Smooth muscle cell of the umbilical artery (primary cell): Measurements from ENCODE around the gene ZNF266. TPM values are rescaled to one million over a fixed set of nuclear protein-coding genes. Genes with fewer than 3 reads are reported as not detected.

Source experiments
- total RNA-seq: library from RNA; depleted of rRNA; stranded (reverse); fragments of >200 nt; gene quantifications from 2 replicates; pipeline ENCODE4 v1.2.3, GENCODE V29; 2014

ZNF266 gene
- total RNA-seq = 9.2 and 10.4 TPM in 2 replicates

GRCh38 chr19:9435279-9436268, at the start of gene ZNF266:
Gene ZNF266 (minus strand): TSS chr19:9435573. CDS start chr19:9420089, 15,484 bp downstream.

GRCh38 chr19:9362905-9363304, 72.5 kb downstream of the ZNF266 start, which contains the start of gene ZNF177:
Gene ZNF177 (plus strand): TSS chr19:9363013. CDS start chr19:9378312, 15,299 bp downstream.

Other genes starting within 250 kb of the ZNF266 start
- not detected in 2 replicates for gene OR7D4, start 216.0 kb downstream of the ZNF266 start, total RNA-seq
- gene OR7E24, start 184.6 kb downstream of the ZNF266 start, total RNA-seq = not detected in 2 replicates
- gene ZNF699, start 125.7 kb downstream of the ZNF266 start, total RNA-seq = 15.4 and 19.0 TPM in 2 replicates
- gene ZNF559, start 111.4 kb downstream of the ZNF266 start, total RNA-seq = 9.2 and 13.7 TPM in 2 replicates
- gene ZNF177, start 72.6 kb downstream of the ZNF266 start, total RNA-seq = 0.97 and 2.1 TPM in 2 replicates
- 1.5 and 5.8 TPM in 2 replicates for gene ZNF560, start 63.0 kb upstream of the ZNF266 start, total RNA-seq
- 21.5 and 25.8 TPM in 2 replicates for gene ZNF426, start 103.1 kb upstream of the ZNF266 start, total RNA-seq
- gene ZNF121, start 148.9 kb upstream of the ZNF266 start, total RNA-seq = 34.7 and 55.5 TPM in 2 replicates
- 56.7 and 65.1 TPM in 2 replicates for gene ZNF561, start 185.7 kb upstream of the ZNF266 start, total RNA-seq
- gene ZNF562, start 239.5 kb upstream of the ZNF266 start, total RNA-seq = 25.8 and 32.2 TPM in 2 replicates